Endodermal cell (in vitro differentiated cells): Measurements from ENCODE around the gene PDE4D. TPM values are rescaled to one million over a fixed set of nuclear protein-coding genes. Genes with fewer than 3 reads are reported as not detected.

ENCODE experiments used
- DNase-seq: peaks from one replicate; pipeline ENCODE4 v3.0.0-alpha.2; 2017
- H3K27ac ChIP-seq: 2 replicates; pipeline ENCODE4 v1.5.1; 2013; ENCODE audit warnings: mild to moderate bottlenecking, low read depth, low read length, moderate library complexity
- H3K27me3 ChIP-seq: 2 replicates; pipeline ENCODE4 v1.6.1; 2013; ENCODE audit warnings: mild to moderate bottlenecking, low read length, moderate library complexity; ENCODE audit not compliant: insufficient read depth, control insufficient read depth, poor library complexity, severe bottlenecking
- H3K36me3 ChIP-seq: 2 replicates; pipeline ENCODE4 v1.7.0; 2013; ENCODE audit warnings: mild to moderate bottlenecking, low read length, moderate library complexity; ENCODE audit not compliant: control insufficient read depth, insufficient read depth
- H3K4me1 ChIP-seq: one replicate; pipeline ENCODE4 v1.7.0; 2013; ENCODE audit warnings: low read length; ENCODE audit not compliant: control insufficient read depth, insufficient read depth
- H3K4me3 ChIP-seq: 2 replicates; pipeline ENCODE4 v1.5.1; 2013; ENCODE audit warnings: mild to moderate bottlenecking, low read length, moderate library complexity
- H3K9ac ChIP-seq: 2 replicates; pipeline ENCODE4 v1.6.1; 2013; ENCODE audit warnings: mild to moderate bottlenecking, low read length, moderate library complexity; ENCODE audit not compliant: poor library complexity, severe bottlenecking; ENCODE audit errors: extremely low read depth
- H3K9me3 ChIP-seq: 2 replicates; pipeline ENCODE4 v1.6.1; 2013; ENCODE audit warnings: mild to moderate bottlenecking, low read length, moderate library complexity; ENCODE audit not compliant: control insufficient read depth
- H3K27ac Mint-ChIP-seq: 2 replicates; pipeline ENCODE4 v1.8.0; 2020; ENCODE audit warnings: mixed read lengths
- H3K27me3 Mint-ChIP-seq: 2 replicates; pipeline ENCODE4 v1.8.0; 2021; ENCODE audit warnings: mild to moderate bottlenecking, mixed read lengths; ENCODE audit not compliant: insufficient read depth
- H3K36me3 Mint-ChIP-seq: 2 replicates; pipeline ENCODE4 v1.8.0; 2020; ENCODE audit warnings: low read depth, mixed read lengths
- H3K4me1 Mint-ChIP-seq: 2 replicates; pipeline ENCODE4 v1.8.0; 2020; ENCODE audit warnings: mixed read lengths
- H3K4me3 Mint-ChIP-seq: 2 replicates; pipeline ENCODE4 v1.8.0; 2020; ENCODE audit warnings: mild to moderate bottlenecking, moderate library complexity, mixed read lengths
- H3K9me3 Mint-ChIP-seq: 2 replicates; pipeline ENCODE4 v1.8.0; 2020; ENCODE audit warnings: mild to moderate bottlenecking, mixed read lengths
- CTCF ChIP-seq: fragments of 200-600 bp; sonication (generic); conservative IDR thresholded peaks from 2 replicates; pipeline ENCODE4 v1.5.0; 2021; ENCODE audit warnings: antibody characterized with exemption, mild to moderate bottlenecking
- WGBS, 2 experiments: methylation state at CpG; one replicate each; pipeline versions ENCODE4 v1.1.5 to v1.1.7; 2013; ENCODE audit warnings: missing lambda C conversion rate in 2 of 2, mixed read lengths in 1 of 2; ENCODE audit not compliant: insufficient coverage in 1 of 2, insufficient read length in 1 of 2; 5-methylcytosine and 5-hydroxymethylcytosine counted together
- total RNA-seq, 2 donors: library from RNA; stranded (reverse); fragmentation: NEBNext Ultra II Directional in 1 of 2; extraction: Animal tissue kit (Norgen Biotek cat#: 25700) in 1 of 2; gene quantifications; 2 replicates in 1 of 2; 3 replicates in 1 of 2; pipeline ENCODE4 v1.2.1, GENCODE V29; 2021

Gene PDE4D
- total RNA-seq, 2 donors from 2014 or later = 9.2 to 11.4 TPM

GRCh38 chr5:59558501-59558900 lies 335.0 kb downstream of the PDE4D start:
- H3K27ac Mint-ChIP-seq = no peak overlapping the region

GRCh38 chr5:59557572-59557971 lies 336.0 kb downstream of the PDE4D start:
- H3K27ac ChIP-seq = no peak overlapping the region
- Mint-ChIP-seq H3K9me3 (no peaks in the 10 kb centered on the region), H3K36me3 (no peaks in the 10 kb centered on the region), H3K4me1 (peaks cover 34% of the 10 kb centered on the region), H3K27ac (no peak overlapping the region), H3K4me3 (no peak overlapping the region), H3K27me3 (no peaks in the 10 kb centered on the region)
- no peak overlapping the region for H3K4me3 ChIP-seq
- H3K9me3 ChIP-seq = no peaks in the 10 kb centered on the region
- H3K36me3 ChIP-seq = no peaks in the 10 kb centered on the region
- no peak overlapping the region for H3K9ac ChIP-seq
- no peak for DNase-seq
- H3K27me3 ChIP-seq = no peaks in the 10 kb centered on the region
- peaks cover 16% of the 10 kb centered on the region for H3K4me1 ChIP-seq
- TF ChIP-seq CTCF = no peak

More at GRCh38 chr5:59558501-59558900, 335.0 kb downstream of the PDE4D start:
- H3K4me3 Mint-ChIP-seq = no peak overlapping the region
- H3K27me3 Mint-ChIP-seq = no peaks in the 10 kb centered on the region
- no peak for TF ChIP-seq CTCF
- no peaks in the 10 kb centered on the region for H3K36me3 Mint-ChIP-seq
- peaks cover 20% of the 10 kb centered on the region for H3K4me1 ChIP-seq
- no peaks in the 10 kb centered on the region for H3K9me3 Mint-ChIP-seq
- no peaks in the 10 kb centered on the region for H3K36me3 ChIP-seq
- DNase-seq = no peak
- no peaks in the 10 kb centered on the region for H3K9me3 ChIP-seq
- H3K9ac ChIP-seq = no peak overlapping the region
- no peaks in the 10 kb centered on the region for H3K27me3 ChIP-seq
- no peak overlapping the region for H3K27ac ChIP-seq
- WGBS, 2 experiments = 97% methylated on average over 1 of the region's 1 CpG; no CpG with 5 or more reads in 1 of the 2 experiments
- peaks cover 43% of the 10 kb centered on the region for H3K4me1 Mint-ChIP-seq
- H3K4me3 ChIP-seq = no peak overlapping the region

GRCh38 chr5:59555596-59555995 lies 337.9 kb downstream of the PDE4D start:
- 76 to 79% methylated on average over 2 to 3 of the region's 3 CpGs for WGBS, 2 experiments
- no peak overlapping the region for H3K4me3 ChIP-seq
- H3K9ac ChIP-seq = no peak overlapping the region
- H3K36me3 Mint-ChIP-seq = no peaks in the 10 kb centered on the region
- H3K36me3 ChIP-seq = no peaks in the 10 kb centered on the region
- no peak overlapping the region for H3K27ac ChIP-seq
- no peak for TF ChIP-seq CTCF
- H3K27ac Mint-ChIP-seq = no peak overlapping the region
- H3K4me3 Mint-ChIP-seq = no peak overlapping the region
- H3K27me3 Mint-ChIP-seq = no peaks in the 10 kb centered on the region
- no peaks in the 10 kb centered on the region for H3K9me3 Mint-ChIP-seq
- no peaks in the 10 kb centered on the region for H3K9me3 ChIP-seq
- H3K4me1 Mint-ChIP-seq = peaks cover 22% of the 10 kb centered on the region
- no peaks in the 10 kb centered on the region for H3K27me3 ChIP-seq
- peak; percentile 59 for DNase-seq
- H3K4me1 ChIP-seq = peaks cover 6% of the 10 kb centered on the region
